Measurements from ENCODE around the gene SNX13. TPM values are rescaled to one million over a fixed set of nuclear protein-coding genes. Genes with fewer than 3 reads are reported as not detected.
"Not testable (repeated sequence)": the region's sequence is repeated elsewhere in the genome, so short reads cannot be mapped to it uniquely, and the experiment has no call there.

Gene SNX13
- polyA plus RNA-seq, 3 donors, result 39.9 to 46.4 (median 43.0) TPM

DNA sequence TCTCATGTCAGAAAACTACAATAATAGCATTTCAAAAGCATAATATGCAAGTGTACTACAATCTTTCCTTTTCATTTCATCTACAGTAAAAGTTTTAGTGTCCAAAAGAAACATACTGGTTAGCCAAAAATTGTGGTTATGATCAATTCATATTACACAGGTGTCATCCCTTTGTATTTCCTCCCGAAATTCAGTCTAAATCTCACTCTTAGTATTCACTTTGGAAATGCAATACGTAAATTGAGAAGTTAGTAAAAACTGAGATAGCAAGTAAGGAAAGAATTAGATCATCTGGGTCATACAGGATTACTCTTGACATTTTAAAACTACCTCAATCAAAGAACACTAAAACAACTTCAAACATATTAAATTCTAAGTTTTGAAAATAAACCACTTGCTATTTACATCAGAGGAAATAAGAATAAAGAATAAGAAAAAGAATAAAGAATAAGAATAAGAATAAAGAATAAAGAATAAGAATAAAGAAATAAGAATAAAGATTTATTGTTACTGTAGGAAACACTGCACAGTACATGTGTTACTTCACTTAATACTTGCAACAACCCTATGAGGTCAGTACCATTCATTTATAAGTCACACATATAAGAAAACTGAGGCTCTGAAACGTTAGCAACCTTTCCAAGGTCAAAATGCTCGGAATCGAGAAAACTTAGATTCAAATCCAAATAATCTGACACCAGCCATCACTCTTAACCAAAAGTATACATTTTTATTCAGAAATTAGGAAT is 10.5 kb downstream of the SNX13 start:
- no peak for DNase-seq (ENCODE audit: extremely low read depth in 1 of 11, low read depth in 9 of 11, low spot score in 4 of 11)

DNA sequence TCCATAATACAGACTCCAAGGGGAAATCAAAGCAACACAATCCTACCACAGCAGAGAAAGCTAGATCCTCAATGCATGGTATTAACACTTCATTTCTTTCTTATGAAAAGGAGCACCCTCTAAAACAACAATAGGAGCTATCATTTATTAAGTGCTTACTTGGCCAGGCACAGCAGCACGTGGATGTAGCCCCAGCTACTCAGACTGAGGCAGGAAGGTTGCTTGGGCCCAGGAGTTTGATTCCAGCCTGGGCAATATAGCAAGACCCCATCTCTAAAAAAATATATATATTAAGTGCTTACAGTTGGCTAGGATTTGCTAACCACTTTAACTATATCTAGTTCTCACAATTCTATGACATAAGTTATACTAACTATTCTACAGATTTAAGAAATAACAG is 12.2 kb downstream of the SNX13 start:
- DNase-seq (ENCODE audit: extremely low read depth in 1 of 11, low read depth in 9 of 11, low spot score in 4 of 11), result no peak

DNA sequence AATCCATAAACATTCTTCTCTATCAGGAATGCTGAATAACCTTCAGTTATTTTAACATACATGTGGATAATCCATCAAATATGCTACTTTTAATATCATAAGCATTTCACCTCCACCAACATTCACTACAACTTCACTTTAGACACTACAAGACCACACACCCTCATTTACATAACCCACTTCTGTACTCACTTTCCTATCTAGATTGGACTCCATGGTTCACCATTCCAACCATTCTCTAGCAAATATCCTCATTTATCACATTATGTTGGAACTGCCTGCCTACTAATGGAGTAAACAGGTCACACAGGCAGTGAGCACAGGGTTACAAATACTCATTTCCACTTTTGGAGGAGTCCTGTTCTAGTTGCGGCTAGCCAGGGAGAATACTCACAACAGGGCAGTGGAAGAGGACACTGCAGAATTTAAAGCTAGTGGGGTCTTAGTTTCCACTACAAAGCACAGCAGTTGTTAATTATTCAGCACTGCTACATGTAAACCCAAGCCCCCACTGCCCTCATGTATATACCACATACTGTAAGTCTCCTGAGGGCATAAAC is 18.4 kb downstream of the SNX13 start:
- no peak for DNase-seq (ENCODE audit: extremely low read depth in 1 of 11, low read depth in 9 of 11, low spot score in 4 of 11)

DNA sequence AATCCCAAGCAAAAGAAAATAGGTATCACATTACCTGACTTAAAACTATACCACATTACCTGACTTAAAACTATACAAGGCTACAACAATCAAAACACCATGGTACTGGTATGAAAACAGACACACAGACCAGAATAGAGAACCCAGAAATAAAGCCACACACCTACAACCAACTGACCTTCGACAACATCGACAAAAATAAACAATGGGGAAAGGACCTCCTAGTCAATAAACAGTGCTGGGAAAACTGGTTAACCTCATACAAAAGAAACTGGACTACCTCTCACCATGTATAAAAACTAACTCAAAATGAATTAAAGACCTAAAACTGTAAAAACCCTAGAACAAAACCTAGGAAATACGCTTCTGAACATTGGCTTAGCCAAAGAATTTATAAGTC is 22.5 kb downstream of the SNX13 start:
- no peak for DNase-seq (ENCODE audit: extremely low read depth in 1 of 11, low read depth in 9 of 11, low spot score in 4 of 11)

DNA sequence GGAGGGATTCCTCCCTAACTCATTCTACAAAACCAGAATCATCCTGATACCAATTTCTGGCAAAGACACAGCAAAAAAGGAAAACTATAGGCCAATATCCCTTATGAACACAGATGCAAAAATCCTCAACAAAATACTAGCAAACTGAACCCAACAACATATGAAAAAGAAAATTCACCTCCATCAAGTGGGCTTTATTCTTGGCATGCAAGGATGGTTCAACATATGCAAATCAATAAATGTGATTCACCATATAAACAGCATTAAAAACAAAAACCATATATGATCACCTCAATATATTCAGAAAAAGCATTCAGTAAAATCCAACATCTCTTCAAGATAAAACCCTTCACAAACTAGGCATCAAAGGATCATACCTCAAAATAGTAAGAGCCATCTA is 23.5 kb downstream of the SNX13 start:
- DNase-seq (ENCODE audit: extremely low read depth in 1 of 11, low read depth in 9 of 11, low spot score in 4 of 11), result no peak

DNA sequence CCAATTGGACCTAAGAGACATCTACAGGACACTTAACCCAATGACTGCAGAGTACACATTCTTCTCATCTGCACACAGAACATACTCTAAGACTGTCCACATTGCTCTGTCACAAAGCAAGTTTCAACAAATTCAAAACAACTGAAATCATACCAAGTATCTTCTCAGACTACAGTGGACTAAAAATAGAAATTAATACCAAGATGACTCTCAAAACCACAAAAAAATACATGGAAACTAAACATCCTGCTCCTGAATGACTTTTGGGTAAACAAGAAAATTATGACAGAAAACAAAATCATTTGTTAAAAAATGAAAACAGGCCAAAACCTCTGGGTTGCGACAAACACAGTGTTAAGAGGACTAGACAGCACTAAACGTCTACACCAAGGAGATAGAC is 24.5 kb downstream of the SNX13 start:
- no peak for DNase-seq (ENCODE audit: extremely low read depth in 1 of 11, low read depth in 9 of 11, low spot score in 4 of 11)

DNA sequence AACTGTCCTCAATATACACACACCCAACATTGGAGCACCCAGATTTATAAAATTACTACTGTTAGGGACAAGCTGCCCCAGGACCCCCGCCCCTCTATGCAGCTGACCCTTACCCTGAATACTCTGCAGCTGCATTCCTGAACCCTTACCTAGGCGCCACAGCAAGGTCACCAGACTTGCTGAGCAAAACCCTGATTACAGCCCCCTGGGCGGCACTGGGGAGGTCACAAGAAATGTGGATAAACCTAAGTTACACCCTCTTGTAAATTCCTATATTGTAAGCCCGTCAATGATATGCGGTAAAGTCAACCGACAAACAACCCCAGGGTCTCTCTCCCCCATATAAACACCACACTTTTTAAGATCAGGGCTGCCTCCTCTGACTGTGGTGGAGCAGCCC is 25.1 kb downstream of the SNX13 start:
- DNase-seq (ENCODE audit: extremely low read depth in 1 of 11, low read depth in 9 of 11, low spot score in 4 of 11), result no peak

DNA sequence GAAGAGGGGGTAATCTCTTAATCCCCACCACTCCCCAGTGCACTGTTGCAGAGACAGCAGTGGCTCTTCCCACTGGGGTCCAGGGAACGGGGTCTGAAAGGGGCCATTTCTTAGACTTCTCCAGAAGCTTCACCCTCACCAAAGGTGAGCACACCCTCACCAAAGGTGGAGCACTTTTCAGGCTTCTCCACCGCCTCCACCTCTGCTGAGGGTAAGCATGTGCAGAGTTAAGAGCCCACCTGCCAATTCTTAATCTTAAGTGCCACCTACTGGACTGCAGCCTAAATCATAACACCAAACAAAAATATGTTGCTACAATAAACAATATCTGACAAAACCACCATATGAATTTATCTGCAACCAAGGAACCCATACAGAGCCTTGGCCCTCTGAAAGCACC is 27.0 kb downstream of the SNX13 start:
- no peak for DNase-seq (ENCODE audit: extremely low read depth in 1 of 11, low read depth in 9 of 11, low spot score in 4 of 11)

DNA sequence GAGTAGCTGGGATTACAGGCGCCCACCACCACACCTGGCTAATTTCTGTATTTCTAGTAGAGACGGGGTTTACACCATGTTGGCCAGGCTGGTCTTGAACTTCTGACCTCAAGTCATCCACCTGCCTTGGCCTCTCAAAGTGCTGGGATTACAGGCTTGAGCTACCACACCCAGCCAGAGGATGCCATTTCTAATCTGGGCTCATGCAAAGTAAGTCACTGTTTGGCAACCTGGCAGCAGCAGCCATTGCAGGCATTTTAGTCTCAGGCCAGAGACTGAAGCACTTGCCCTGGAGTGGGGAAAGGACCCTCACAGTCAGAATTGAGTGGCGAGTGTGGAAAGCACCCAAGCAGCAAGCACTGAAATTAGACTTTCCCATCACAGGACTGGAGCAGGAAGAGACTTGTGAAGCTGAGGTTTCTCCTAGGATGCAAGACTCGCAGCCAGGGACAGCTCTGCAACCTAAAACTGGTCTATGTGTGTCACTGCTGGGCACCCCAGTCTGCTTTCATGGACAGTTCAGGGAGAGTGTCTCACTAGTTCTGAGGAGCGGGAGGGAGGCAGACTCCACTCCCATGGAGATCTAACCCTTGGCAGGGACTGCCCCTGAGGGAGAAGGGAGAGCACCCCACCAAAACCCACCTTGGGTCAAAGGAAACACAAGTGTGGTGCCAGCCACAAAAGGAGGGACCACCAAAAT is 27.6 kb downstream of the SNX13 start:
- no peak for DNase-seq (ENCODE audit: extremely low read depth in 1 of 11, low read depth in 9 of 11, low spot score in 4 of 11)

DNA sequence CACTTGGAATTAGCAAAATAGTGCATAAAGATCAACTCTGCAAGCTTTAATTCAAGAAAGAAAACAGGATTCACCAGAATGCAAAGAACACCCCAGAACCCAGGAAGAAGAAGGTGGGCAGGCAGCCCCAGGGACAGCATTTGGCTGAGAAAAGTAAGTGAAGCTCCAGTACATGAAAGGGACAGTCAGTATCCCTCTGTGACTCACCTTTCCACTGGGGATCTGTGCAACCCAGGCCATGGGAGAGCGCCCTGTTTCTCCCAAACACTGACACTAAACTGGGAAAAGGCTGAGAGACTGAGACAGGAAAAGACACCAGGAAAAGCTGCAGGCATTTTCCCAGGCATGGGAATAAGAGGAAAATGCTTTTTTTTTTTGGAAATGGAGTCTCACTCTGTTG is 28.2 kb downstream of the SNX13 start:
- DNase-seq (ENCODE audit: extremely low read depth in 1 of 11, low read depth in 9 of 11, low spot score in 4 of 11), result no peak

DNA sequence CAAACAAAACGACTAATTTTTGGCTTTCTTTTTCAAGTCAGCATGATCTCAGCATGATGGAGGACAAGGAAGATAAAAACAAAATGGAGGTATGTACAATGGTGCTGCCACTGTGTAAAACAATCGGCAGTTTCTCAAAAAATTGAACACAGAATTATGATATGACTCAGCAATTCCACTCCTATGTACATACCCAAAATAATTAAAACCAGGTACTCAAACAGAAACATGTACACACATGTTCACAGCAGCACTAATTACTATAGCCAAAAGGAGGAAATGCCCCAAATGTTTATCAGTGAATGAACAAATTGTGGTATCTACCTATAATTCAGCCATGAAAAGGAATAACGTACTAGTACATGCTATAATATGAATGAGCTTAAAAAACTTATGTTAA is 29.9 kb downstream of the SNX13 start:
- no peak for DNase-seq (ENCODE audit: extremely low read depth in 1 of 11, low read depth in 9 of 11, low spot score in 4 of 11)

DNA sequence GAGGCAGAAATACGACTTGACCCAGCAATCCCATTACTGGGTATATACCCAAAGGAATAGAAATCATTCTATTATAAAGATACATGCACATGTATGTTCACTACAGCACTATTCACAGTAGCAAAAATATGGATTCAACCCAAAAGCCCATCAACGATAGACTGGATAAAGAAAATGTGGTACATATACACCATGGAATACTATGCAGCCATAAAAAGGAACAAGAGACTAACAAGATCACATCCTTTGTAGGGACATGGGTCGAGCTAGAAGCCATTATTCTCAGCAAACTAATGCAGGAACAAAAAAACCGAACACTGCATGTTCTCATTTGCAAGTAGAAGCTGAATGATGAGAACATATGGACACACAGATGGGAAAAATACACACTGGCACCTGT is 31.0 kb downstream of the SNX13 start:
- not testable (repeated sequence) for DNase-seq (ENCODE audit: extremely low read depth in 1 of 11, low read depth in 9 of 11, low spot score in 4 of 11)

DNA sequence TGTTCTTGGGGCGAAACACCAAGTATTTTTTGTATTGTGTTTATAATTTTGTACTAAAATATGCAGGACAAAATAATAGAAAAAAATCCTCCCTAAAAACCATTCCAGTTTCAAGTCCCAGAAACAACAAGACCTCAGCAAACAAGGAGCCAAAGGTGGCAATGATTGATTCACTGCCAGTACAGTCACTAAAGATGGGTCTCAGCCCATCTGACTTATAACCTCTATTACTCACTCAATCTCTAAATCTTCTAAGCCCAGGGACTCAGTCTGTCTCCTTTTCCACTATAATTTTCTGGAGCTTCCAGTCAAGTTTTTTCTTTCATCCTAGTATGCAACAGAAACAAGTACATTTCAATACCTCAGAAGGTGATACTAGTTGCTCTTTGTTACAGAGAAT is 33.3 kb downstream of the SNX13 start:
- DNase-seq (ENCODE audit: extremely low read depth in 1 of 11, low read depth in 9 of 11, low spot score in 4 of 11), result no peak

DNA sequence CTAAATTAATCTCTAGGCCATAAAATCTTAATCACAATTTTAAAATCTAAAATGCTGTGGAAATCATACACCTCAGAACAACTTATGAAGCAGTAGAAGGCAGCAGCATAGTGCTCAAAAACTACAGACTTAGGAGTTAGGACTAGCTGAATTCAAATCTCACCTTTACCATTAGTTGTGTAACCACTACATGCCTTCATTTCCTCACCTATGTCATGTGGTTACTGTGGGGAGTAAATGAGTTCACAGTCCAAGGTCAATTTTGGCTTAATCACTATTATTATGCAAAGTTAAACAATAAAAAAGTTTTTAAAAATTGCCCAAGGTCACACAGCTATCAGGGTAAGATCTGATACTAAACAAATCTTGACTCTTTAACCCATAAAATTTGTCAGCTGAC is 37.0 kb downstream of the SNX13 start:
- DNase-seq (ENCODE audit: extremely low read depth in 1 of 11, low read depth in 9 of 11, low spot score in 4 of 11), result no peak

DNA sequence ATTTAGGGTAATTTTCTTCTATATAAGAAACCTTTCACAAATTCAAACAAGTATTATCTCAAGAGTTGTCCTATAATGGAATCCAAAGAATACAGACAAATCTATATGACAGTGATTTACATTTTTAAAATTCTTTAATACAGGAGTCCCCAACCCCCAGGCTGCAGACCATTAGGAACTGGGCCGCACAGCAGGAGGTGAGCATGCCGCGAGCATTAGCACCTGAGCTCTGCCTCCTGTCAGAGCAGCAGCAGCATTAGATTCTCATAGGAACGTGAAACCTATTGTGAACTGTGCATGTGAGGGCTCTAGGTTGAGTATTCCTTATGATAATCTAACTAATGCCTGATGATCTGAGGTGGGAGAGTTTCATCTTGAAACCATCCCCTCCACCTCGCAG is 37.7 kb downstream of the SNX13 start:
- no peak for DNase-seq (ENCODE audit: extremely low read depth in 1 of 11, low read depth in 9 of 11, low spot score in 4 of 11)

DNA sequence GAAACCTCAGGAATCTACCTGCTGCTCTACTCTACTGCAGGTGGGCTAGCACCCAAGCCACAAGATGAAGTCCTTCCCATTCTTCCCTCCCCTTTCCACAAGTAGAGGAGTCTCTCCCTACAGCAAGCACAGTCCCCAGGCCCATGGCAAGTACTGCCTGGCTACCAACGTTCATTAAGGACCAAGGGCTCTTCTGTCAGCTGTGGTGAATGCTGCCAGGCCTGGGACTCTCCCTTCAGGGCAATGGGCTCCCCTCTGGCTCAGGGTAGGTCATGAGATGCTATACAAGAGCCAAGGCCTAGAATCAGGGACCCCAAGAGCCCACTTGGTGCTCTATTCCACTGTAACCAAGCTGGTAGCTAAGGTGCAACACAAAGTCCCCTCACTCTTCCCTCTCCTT is 39.8 kb downstream of the SNX13 start:
- DNase-seq (ENCODE audit: extremely low read depth in 1 of 11, low read depth in 9 of 11, low spot score in 4 of 11), result no peak

DNA sequence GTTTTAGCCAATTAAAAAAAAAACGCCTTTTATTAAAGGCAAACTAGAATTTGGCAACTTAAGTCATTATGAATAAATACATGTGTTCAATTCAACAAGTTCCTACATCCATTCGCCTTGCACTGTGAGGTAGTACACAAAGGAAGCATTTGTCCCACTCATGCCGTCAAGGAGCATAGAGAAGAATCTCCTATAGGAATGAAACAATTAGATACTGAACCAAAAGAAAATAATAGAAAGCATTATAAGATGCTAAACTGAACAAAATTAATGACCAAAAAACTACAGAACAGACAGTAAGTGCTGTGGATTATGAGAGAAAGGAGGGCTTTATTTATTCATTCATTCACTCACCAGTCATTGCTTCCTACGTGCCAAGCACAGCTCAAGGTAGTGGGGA is 42.2 kb downstream of the SNX13 start:
- DNase-seq (ENCODE audit: extremely low read depth in 1 of 11, low read depth in 9 of 11, low spot score in 4 of 11), result no peak

DNA sequence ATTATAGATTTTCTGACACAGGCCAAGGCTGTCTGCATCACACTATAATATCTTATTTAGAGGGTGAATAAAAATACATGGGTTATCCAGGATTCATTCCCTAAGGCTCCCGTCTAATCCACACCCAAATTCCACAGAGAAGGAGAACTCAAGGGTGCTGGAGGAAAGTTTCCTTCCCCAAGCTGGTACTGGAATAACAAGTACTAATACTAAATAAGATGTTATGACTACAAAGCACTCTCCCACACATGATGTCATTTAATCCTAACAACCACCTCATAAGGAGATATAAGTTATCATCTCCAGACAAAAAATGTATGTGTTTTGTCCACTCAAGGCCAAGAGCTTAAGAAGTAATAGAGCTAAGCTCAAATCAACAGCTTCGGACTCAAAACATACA is 53.0 kb downstream of the SNX13 start:
- DNase-seq (ENCODE audit: extremely low read depth in 1 of 11, low read depth in 9 of 11, low spot score in 4 of 11), result no peak

DNA sequence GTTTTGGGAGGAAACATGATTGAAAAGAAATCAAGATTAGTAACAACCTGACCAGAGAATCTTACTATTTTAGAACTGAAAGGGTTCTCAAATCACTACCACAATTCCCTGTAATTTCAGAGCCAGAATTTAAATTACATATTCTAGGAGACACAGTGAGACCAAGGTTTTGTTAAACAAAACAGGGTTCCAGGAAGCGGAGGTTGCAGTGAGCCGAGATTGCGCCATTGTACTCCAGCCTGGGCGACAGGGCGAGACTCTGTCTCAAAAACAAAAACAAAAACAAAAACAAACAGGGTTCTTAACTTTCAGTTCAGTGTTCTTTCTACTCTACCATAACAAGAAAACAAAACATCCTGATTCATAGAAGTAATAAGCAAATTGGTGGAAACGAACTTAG is 57.6 kb downstream of the SNX13 start:
- DNase-seq (ENCODE audit: extremely low read depth in 1 of 11, low read depth in 9 of 11, low spot score in 4 of 11), result no peak

DNA sequence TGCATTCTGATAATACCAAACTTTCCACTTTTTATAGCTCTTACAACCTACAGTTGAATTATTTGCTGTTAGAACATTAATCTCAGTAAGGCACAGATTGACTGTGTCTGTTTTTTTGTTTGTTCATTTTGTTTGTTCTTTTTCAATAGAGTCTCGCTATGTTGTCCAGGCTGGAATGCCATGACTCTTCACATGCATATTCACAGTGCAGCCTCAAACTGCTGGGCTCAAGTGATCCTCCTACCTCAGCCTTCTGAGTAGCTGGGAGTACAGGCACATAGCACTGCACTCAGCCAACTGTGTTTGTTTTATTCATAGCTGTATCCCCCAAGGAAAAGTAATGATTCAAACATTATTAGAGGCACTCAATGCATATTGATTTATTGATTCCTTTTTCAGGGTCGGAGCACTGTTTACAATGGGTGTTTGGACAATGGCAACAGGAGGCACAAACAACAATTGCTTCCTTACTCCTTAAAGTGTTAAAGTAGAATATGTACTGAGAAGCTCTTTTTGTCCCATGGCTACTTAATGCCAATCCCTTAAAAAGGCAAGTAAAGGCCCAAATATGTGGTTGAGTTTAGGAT is 61.1 kb downstream of the SNX13 start:
- DNase-seq (ENCODE audit: extremely low read depth in 1 of 11, low read depth in 9 of 11, low spot score in 4 of 11), result no peak

All from renal cortex interstitium (tissue), 11 donors.